ENCODE data around the gene RSBN1L. TPM values are rescaled to one million over a fixed set of nuclear protein-coding genes. Genes with fewer than 3 reads are reported as not detected.

The RSBN1L gene
- total RNA-seq, 4 donors from 2014 or later: 30.6 to 43.9 (median 36.9) TPM

DNA sequence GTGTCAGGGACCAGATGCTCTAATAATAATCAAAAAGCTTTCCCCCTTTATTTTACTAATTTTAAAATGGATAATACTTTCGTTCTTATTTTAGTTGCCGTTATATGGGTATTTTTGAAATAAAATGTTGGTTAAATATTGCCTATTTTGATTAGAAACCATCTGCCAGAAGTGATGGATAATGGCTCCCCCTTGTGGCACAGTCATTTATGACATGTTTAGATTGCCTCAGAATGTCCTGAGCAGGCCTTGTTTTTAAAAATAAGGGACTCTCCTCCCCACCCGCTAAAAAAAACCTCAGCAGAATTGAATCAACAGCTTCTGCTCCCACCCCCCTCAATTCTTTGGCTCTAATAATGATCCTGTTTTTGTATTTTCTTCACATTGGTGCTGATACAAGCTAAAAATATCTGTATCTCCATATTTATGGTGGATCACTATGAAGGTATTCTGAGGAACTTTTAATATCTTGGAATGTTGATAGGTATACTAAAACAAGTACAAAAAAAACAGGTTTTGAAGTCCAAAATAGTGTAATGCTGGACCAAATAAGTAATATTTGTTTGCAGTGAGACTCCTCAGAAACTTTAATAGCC, 63.1 kb downstream of the RSBN1L start:
- DNase-seq: peak; percentile 64 to 65
- intact Hi-C loops (cut with DNase I): loop anchor here (5.0 kb wide), 1 partner anchor 107 kb away; no protein-coding TSS in a partner anchor
- H3K27ac ChIP-seq: peak overlapping the region; percentile 48 to 78 (median 60)
- H3K4me3 ChIP-seq (replicated peaks in 1 of 3): no peak overlapping the region
- TF ChIP-seq POLR2A (IDR thresholded peaks at IDR 0.05): no peak
- TF ChIP-seq, protein P1, sequence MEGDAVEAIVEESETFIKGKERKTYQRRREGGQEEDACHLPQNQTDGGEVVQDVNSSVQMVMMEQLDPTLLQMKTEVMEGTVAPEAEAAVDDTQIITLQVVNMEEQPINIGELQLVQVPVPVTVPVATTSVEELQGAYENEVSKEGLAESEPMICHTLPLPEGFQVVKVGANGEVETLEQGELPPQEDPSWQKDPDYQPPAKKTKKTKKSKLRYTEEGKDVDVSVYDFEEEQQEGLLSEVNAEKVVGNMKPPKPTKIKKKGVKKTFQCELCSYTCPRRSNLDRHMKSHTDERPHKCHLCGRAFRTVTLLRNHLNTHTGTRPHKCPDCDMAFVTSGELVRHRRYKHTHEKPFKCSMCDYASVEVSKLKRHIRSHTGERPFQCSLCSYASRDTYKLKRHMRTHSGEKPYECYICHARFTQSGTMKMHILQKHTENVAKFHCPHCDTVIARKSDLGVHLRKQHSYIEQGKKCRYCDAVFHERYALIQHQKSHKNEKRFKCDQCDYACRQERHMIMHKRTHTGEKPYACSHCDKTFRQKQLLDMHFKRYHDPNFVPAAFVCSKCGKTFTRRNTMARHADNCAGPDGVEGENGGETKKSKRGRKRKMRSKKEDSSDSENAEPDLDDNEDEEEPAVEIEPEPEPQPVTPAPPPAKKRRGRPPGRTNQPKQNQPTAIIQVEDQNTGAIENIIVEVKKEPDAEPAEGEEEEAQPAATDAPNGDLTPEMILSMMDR (IDR thresholded peaks at IDR 0.05): peak; percentile 52 to 89 (median 77)
- H3K9me3 ChIP-seq: no peaks in the 10 kb centered on the region
- WGBS, 2 donors: 2 to 5% methylated on average over 3 of the region's 3 CpGs
- H3K27me3 ChIP-seq: no peaks in the 10 kb centered on the region
- peaks cover 10 to 31% of the 10 kb centered on the region in 2 donors for H3K4me1 ChIP-seq
- H3K36me3 ChIP-seq: no peaks in the 10 kb centered on the region

DNA sequence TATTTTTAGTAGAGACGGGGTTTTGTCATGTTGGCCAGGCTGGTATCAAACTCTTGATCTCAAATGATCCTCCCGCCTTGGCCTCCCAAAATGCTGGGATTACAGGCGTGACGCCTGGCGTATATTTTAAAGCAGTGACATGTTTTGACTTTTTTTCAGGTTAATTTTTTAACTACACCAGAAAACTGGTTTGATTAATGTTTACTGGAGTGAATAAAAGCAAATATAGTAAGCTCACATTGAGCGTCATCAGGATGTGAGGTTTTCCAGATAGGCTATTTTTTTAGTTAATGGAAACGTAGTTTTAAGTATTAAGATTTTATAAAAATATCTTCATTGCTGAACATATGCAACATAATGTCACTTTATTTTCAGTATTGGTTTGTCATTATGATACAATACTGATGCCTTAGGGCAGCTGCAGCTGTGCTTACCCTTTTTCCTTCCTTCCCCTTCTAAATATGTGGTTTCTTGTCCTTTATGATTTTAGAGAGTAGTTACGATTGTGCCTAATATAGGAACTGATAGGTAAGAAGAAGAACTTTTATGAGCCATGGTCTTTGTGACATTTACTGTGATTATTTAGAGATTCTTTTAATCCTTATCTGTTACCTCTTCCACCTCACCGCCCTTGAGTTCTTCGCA, 64.7 kb downstream of the RSBN1L start:
- Histone ChIP-seq H3K36me3 (no peaks in the 10 kb centered on the region), H3K9me3 (no peaks in the 10 kb centered on the region), H3K27me3 (no peaks in the 10 kb centered on the region), H3K4me1 (peaks cover 10 to 31% of the 10 kb centered on the region in 2 donors), H3K4me3 (replicated peaks in 1 of 3) (no peak overlapping the region), H3K27ac (no peak overlapping the region)
- TF ChIP-seq POLR2A (IDR thresholded peaks at IDR 0.05): no peak
- TF ChIP-seq, protein P1 (IDR thresholded peaks at IDR 0.05): no peak
- DNase-seq: no peak
- intact Hi-C loops (cut with DNase I): no loop called here
- 89 to 90% methylated on average over 10 of the region's 10 CpGs for WGBS, 2 donors

DNA sequence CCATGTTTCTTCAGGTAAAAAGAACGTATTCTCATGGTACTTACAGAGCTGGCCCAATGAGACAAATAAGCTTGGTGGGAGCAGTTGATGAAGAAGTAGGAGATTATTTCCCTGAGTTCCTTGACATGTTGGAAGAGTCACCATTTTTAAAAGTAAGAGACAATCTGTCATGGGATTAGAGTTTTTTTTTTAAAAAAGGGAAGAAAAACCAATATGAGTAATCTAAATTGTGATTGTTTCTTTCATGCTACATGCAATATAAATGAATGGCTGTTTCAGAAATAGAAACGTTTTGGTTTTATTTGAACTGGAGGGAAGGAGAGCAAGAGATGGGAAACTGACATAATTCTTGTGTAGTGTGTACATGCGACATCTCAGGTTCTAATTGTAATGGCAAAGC, 69.2 kb downstream of the RSBN1L start:
- H3K27me3 ChIP-seq: no peaks in the 10 kb centered on the region
- intact Hi-C loops (cut with DNase I): no loop called here
- DNase-seq: no peak
- H3K4me1 ChIP-seq: peaks cover 6 to 14% of the 10 kb centered on the region in 2 donors
- H3K36me3 ChIP-seq: no peaks in the 10 kb centered on the region
- H3K27ac ChIP-seq: no peak overlapping the region
- no peak overlapping the region for H3K4me3 ChIP-seq (replicated peaks in 1 of 3)
- WGBS, 2 donors: 78 to 79% methylated on average over 3 of the region's 3 CpGs
- TF ChIP-seq, protein P1 (IDR thresholded peaks at IDR 0.05): no peak
- TF ChIP-seq POLR2A (IDR thresholded peaks at IDR 0.05): no peak
- H3K9me3 ChIP-seq: no peaks in the 10 kb centered on the region

DNA sequence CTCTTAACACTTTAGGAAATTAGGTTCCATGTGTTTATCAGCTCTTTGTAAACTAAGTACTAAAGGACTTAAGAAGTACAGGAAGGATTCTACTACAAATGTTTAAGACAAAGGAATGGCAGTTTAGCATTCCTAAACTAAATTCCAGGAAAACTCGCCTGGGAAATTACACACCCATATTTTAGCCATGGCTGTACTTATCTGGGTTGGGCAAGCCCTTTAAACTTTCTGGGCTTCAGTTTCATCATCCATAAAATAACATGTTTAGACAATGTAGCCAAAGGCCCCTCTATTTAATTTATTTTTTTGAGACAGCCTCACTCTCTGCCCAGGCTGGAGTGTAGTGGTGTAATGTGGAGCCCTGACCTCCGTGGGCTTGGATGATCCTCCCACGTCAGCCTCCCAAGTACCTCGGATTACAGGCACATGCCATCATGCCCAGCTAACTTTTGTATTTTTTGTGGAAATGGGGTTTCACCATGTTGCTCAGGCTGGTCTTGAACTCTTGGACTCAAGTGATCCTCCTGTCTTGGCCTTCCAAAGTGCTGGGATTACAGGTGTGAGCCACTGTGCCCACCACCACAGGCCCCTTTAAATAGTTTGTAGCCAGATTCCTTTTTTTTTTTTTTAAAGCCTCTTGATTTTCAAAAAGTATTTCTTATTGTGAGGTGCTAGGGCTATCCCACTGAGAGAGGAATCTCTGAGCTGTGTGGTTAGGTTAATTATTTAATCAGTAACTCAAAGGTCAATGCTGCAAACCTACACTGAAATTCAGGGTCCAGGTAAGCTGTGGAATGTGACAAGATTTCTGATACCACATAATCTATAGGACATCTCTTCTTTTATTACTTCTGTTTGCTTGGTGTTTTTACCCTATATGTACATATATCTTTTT, 69.9 kb downstream of the RSBN1L start:
- intact Hi-C loops (cut with DNase I): no loop called here
- Histone ChIP-seq H3K9me3 (no peaks in the 10 kb centered on the region), H3K36me3 (no peaks in the 10 kb centered on the region), H3K4me3 (replicated peaks in 1 of 3) (no peak overlapping the region), H3K4me1 (peaks cover 6 to 12% of the 10 kb centered on the region in 2 donors), H3K27ac (no peak overlapping the region), H3K27me3 (no peaks in the 10 kb centered on the region)
- TF ChIP-seq POLR2A (IDR thresholded peaks at IDR 0.05): no peak
- TF ChIP-seq, protein P1 (IDR thresholded peaks at IDR 0.05): no peak
- 93 to 98% methylated on average over 4 of the region's 4 CpGs for WGBS, 2 donors
- DNase-seq: no peak

Measured in thyroid gland (tissue), 4 donors.